Measurements from ENCODE around the gene SEPTIN1. TPM values are rescaled to one million over a fixed set of nuclear protein-coding genes. Genes with fewer than 3 reads are reported as not detected.
A peak's percentile ranks its signal among the peaks of the same experiment; 100 is the strongest.

Gene SEPTIN1
- total and polyA plus RNA-seq, 2 of the 13 experiments (the other 11 are each of a cell fraction or from before 2014, with no cell fraction given) = 0.18 to 0.67 TPM

DNA sequence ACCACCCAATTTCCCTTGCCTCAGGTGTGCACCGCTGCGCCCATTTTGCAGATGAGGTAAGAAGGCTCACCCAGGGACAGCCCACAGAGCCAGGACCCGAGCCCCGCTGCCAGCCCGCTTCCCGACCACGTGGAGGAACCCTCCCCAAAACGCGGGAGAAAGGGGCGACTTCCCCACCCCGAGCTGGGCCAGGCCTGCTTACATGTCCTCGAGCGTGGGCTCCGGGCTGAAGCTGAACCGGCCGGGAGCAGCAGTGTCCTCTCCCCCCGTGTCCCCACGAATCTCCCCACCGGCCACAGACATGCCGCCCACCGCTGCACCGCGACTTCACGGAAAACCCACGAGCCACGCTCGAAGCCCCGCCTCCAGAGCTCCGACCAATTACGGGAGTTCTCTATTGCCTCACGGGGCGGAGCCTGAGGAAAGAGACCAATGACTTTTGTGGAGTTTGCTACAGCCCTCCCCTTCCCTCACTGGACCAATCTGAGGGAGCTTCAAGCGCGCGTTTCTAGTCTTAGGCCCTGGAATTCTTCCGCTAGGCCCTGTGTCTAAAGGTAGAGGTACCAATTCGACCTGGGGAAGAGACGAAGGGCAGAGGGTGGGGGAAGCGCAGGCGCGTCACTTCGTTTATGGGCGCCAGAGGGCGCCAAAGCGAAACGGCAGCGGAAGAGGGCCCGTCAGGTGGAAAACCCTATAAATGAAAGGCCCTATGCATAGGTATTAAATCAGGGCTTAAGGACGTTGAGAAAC lies 47.5 kb upstream of the SEPTIN1 start, which contains the start of gene DCTPP1 (continued):
- TF ChIP-seq, protein P1, sequence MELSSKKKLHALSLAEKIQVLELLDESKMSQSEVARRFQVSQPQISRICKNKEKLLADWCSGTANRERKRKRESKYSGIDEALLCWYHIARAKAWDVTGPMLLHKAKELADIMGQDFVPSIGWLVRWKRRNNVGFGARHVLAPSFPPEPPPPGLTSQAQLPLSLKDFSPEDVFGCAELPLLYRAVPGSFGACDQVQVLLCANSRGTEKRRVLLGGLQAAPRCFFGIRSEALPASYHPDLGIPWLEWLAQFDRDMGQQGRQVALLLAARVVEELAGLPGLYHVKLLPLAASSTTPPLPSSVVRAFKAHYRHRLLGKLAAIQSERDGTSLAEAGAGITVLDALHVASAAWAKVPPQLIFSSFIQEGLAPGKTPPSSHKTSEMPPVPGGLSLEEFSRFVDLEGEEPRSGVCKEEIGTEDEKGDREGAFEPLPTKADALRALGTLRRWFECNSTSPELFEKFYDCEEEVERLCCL (CRISPR knock-in tag; IDR thresholded peaks at IDR 0.05; ENCODE audit: borderline replicate concordance) = 0 out of 2 replicates have a peak, but pooled peaks have one; percentile 3
- TF ChIP-seq ZNF607 (CRISPR knock-in tag; IDR thresholded peaks at IDR 0.05; ENCODE audit: borderline replicate concordance) (peak; percentile 53; the same call in 1 of the 2 replicates), MIER2 (CRISPR knock-in tag; IDR thresholded peaks at IDR 0.05) (peak; percentile 80), ZNF713 (CRISPR knock-in tag; IDR thresholded peaks at IDR 0.05) (peak; percentile 83; the same call in 1 of the 2 replicates), SUZ12 (IDR thresholded peaks at IDR 0.05; ENCODE audit: low read depth, low read length) (no peak), AHR (CRISPR knock-in tag; IDR thresholded peaks at IDR 0.05) (peak; percentile 50), IRF2 (CRISPR knock-in tag; IDR thresholded peaks at IDR 0.05) (peak; percentile 93), SMARCC2 (IDR thresholded peaks at IDR 0.05) (no peak), CREB1 (IDR thresholded peaks at IDR 0.05) (peak; percentile 80), CREB1 (CRISPR knock-in tag; IDR thresholded peaks at IDR 0.05) (peak; percentile 93), FOSL2 (CRISPR knock-in tag; IDR thresholded peaks at IDR 0.05) (peak; percentile 61), ZNF432 (CRISPR knock-in tag; IDR thresholded peaks at IDR 0.05; ENCODE audit: borderline replicate concordance) (no peak), REL (CRISPR knock-in tag; conservative IDR thresholded peaks at IDR 0.05) (peak; percentile 85; the same call in 1 of the 2 replicates), FOXO1 (CRISPR knock-in tag; IDR thresholded peaks at IDR 0.05) (no peak), ZNF768 (CRISPR knock-in tag; IDR thresholded peaks at IDR 0.05) (peak; percentile 60; the same call in 1 of the 2 replicates), NFKBIZ (CRISPR knock-in tag; IDR thresholded peaks at IDR 0.05) (peak; percentile 54; the same call in 1 of the 2 replicates)
- TF ChIP-seq, protein P2, sequence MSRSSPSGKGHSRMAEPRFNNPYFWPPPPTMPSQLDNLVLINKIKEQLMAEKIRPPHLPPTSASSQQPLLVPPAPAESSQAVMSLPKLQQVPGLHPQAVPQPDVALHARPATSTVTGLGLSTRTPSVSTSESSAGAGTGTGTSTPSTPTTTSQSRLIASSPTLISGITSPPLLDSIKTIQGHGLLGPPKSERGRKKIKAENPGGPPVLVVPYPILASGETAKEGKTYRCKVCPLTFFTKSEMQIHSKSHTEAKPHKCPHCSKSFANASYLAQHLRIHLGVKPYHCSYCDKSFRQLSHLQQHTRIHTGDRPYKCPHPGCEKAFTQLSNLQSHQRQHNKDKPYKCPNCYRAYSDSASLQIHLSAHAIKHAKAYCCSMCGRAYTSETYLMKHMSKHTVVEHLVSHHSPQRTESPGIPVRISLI (CRISPR knock-in tag; IDR thresholded peaks at IDR 0.05; ENCODE audit: borderline replicate concordance) = no peak; the same call in 1 of the 2 replicates
- TF ChIP-seq, protein P3, sequence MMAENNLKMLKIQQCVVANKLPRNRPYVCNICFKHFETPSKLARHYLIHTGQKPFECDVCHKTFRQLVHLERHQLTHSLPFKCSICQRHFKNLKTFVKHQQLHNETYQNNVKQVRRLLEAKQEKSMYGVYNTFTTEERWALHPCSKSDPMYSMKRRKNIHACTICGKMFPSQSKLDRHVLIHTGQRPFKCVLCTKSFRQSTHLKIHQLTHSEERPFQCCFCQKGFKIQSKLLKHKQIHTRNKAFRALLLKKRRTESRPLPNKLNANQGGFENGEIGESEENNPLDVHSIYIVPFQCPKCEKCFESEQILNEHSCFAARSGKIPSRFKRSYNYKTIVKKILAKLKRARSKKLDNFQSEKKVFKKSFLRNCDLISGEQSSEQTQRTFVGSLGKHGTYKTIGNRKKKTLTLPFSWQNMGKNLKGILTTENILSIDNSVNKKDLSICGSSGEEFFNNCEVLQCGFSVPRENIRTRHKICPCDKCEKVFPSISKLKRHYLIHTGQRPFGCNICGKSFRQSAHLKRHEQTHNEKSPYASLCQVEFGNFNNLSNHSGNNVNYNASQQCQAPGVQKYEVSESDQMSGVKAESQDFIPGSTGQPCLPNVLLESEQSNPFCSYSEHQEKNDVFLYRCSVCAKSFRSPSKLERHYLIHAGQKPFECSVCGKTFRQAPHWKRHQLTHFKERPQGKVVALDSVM (CRISPR knock-in tag; IDR thresholded peaks at IDR 0.05) = peak; percentile 90; the same call in 1 of the 2 replicates
- TF ChIP-seq, protein P4, sequence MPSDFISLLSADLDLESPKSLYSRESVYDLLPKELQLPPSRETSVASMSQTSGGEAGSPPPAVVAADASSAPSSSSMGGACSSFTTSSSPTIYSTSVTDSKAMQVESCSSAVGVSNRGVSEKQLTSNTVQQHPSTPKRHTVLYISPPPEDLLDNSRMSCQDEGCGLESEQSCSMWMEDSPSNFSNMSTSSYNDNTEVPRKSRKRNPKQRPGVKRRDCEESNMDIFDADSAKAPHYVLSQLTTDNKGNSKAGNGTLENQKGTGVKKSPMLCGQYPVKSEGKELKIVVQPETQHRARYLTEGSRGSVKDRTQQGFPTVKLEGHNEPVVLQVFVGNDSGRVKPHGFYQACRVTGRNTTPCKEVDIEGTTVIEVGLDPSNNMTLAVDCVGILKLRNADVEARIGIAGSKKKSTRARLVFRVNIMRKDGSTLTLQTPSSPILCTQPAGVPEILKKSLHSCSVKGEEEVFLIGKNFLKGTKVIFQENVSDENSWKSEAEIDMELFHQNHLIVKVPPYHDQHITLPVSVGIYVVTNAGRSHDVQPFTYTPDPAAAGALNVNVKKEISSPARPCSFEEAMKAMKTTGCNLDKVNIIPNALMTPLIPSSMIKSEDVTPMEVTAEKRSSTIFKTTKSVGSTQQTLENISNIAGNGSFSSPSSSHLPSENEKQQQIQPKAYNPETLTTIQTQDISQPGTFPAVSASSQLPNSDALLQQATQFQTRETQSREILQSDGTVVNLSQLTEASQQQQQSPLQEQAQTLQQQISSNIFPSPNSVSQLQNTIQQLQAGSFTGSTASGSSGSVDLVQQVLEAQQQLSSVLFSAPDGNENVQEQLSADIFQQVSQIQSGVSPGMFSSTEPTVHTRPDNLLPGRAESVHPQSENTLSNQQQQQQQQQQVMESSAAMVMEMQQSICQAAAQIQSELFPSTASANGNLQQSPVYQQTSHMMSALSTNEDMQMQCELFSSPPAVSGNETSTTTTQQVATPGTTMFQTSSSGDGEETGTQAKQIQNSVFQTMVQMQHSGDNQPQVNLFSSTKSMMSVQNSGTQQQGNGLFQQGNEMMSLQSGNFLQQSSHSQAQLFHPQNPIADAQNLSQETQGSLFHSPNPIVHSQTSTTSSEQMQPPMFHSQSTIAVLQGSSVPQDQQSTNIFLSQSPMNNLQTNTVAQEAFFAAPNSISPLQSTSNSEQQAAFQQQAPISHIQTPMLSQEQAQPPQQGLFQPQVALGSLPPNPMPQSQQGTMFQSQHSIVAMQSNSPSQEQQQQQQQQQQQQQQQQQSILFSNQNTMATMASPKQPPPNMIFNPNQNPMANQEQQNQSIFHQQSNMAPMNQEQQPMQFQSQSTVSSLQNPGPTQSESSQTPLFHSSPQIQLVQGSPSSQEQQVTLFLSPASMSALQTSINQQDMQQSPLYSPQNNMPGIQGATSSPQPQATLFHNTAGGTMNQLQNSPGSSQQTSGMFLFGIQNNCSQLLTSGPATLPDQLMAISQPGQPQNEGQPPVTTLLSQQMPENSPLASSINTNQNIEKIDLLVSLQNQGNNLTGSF (CRISPR knock-in tag; IDR thresholded peaks at IDR 0.05) = no peak; the same call in 1 of the 2 replicates
- TF ChIP-seq, protein P5, sequence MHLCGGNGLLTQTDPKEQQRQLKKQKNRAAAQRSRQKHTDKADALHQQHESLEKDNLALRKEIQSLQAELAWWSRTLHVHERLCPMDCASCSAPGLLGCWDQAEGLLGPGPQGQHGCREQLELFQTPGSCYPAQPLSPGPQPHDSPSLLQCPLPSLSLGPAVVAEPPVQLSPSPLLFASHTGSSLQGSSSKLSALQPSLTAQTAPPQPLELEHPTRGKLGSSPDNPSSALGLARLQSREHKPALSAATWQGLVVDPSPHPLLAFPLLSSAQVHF (CRISPR knock-in tag; IDR thresholded peaks at IDR 0.05) = peak; percentile 87
